ENCODE data around the gene PGLYRP1.

The PGLYRP1 gene

GRCh38 chr19:46022431-46023310 lies at the start of gene PGLYRP1:
Gene PGLYRP1 (minus strand): TSS chr19:46023053. CDS start chr19:46023021, 32 bp downstream.
- no peak for DNase-seq (ENCODE audit: low read depth)

DNA sequence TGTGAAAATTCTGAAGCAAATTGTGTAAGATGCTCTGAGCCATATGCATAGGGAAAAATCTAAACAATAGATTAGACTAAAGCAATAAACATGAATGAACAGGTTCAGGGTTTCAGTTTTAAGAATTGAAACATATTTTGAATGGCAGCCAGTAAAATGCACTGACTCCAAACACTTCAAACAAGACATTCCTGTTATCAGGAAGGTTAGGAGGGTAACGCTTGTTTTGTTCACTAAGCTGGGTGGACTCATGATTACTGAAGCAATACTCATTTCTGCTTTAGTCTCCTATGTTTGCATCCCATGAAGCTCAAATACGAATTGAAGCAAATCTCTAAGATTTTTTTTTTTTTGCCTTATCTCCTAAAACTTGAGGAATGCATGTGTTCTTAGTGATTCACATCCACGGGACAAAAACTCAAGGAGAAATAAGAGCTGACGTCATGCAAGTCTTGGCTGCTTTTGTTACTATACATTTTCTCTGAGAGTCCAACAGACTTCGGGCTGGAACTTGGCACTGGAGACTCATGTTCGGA lies 47.0 kb upstream of the PGLYRP1 start:
- DNase-seq (ENCODE audit: low read depth), result peak; percentile 66

- peak; percentile 28 for DNase-seq (ENCODE audit: low read depth)
These were observed 45.7 kb upstream of the PGLYRP1 start for GRCh38 chr19:46068345-46069258.

DNA sequence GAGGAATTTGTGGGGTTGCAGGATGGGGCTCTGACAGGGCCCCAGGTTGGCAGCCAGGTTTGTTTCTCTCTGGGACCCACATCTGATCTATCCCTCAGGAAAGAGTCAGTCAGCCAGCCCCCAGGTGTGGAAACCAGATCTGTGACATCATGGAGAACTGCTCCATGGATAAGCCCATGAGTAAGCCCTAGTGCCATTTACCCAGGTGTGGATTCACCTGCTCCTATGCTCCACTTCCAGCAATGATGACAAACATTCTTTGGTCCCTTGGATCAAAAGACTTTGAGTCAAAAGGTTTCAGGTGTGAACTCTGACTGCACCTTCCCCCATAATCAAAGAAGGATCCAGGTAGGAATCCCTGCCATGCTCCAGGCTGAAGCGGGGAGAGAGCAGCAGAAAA lies 44.8 kb upstream of the PGLYRP1 start:
- DNase-seq (ENCODE audit: low read depth), result no peak

- DNase-seq (ENCODE audit: low read depth), result no peak
These were observed 43.6 kb upstream of the PGLYRP1 start for GRCh38 chr19:46066471-46066870.

GRCh38 chr19:46065486-46066071 lies 42.7 kb upstream of the PGLYRP1 start:
- DNase-seq (ENCODE audit: low read depth), result no peak

DNA sequence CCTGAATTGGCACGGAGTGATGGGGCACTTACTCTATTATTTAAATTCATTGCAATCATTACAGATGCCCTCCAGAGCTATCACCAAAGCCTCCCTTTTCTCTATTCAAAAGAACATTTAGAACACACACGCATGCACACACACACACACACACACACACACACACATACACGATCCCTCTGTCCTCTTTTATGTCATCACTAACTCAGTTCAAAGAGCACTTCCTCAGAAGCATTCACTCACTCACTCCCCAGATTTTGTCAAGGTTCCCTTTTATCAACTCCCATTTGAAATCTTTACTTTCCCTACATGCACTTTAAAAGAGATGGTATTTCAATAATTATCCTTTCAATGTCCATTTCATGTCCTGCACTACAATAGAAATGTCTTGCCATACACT lies 40.3 kb upstream of the PGLYRP1 start:
- no peak for DNase-seq (ENCODE audit: low read depth)

GRCh38 chr19:46060012-46060411 lies 37.2 kb upstream of the PGLYRP1 start:
- DNase-seq (ENCODE audit: low read depth), result no peak

DNA sequence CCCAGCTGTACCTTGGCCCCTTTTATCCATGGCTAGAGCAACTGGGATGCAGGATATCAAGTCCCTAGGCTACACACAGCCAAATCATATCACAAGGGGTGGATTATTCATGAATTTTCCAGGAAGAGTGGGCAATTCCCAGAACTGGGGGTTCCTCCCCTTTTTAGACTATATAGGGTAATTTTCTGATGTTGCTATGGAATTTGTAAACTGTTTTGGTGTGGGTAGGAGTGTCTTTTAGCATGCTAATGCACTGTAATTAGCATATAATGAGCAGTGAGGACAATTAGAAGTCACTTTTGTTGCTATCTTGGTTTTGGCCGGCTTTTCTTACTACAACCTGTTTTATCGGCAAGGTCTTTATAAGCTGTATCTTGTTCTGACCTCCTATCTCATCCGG lies 35.9 kb upstream of the PGLYRP1 start:
- no peak for DNase-seq (ENCODE audit: low read depth)

DNA sequence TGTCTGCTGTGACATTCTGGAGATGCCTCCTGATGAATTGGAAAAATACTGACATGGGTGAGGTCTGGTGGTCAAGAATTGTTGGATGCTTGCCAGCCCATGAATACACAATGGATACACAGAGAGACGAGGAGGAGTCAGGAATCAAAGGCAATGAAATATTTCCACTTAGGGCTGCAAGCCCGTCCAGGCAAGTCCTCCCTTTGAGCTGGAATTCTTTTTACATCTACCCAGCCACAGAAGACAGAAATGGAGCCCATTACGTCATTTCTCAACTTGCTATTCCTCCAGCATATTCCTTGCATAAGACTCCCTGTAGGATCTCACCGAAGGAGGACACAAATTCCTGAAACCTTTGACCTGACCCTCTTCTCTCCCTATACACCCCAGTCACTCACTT lies 33.7 kb upstream of the PGLYRP1 start:
- DNase-seq (ENCODE audit: low read depth), result no peak

- no peak for DNase-seq (ENCODE audit: low read depth)
These were observed 30.0 kb upstream of the PGLYRP1 start for GRCh38 chr19:46052896-46053295.

- DNase-seq (ENCODE audit: low read depth), result no peak
These were observed 26.7 kb upstream of the PGLYRP1 start for GRCh38 chr19:46049597-46049996.

- no peak for DNase-seq (ENCODE audit: low read depth)
These were observed 20.7 kb upstream of the PGLYRP1 start for GRCh38 chr19:46043519-46043918.

DNA sequence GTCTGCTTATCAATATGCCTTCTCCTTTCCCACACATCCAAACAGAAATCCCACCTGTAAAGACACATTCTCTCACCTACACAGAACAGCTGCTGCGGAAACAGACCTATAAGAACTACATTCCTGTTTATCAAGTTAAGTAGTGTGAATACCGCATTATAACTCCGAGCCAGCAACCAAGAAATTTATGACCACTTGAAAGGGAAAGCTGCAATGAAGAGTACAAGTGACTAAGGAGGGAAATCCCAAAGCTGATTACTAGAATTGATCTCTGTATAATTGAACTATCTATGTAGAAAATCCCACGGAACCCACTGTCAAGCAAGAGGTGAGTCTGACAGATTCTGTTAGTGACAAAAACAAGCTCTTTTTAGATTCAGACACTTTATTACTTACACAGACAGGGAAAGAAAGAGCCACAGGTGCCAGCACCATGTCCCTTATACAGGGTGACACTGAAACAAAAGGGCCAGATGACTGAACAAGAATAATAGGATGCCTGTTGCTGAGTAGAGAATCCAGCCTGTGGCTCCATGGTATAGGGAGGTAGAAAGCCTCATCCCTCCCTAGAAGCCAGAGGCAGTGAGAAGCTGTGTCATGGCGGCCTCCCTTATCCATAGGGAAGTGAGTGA lies 19.5 kb upstream of the PGLYRP1 start:
- DNase-seq (ENCODE audit: low read depth), result no peak

GRCh38 chr19:46040952-46041500 lies 18.2 kb upstream of the PGLYRP1 start, which contains the start of gene IGFL4:
Gene IGFL4 (minus strand): TSS chr19:46041002. CDS start chr19:46040962, 40 bp downstream.
- no peak for DNase-seq (ENCODE audit: low read depth)

DNA sequence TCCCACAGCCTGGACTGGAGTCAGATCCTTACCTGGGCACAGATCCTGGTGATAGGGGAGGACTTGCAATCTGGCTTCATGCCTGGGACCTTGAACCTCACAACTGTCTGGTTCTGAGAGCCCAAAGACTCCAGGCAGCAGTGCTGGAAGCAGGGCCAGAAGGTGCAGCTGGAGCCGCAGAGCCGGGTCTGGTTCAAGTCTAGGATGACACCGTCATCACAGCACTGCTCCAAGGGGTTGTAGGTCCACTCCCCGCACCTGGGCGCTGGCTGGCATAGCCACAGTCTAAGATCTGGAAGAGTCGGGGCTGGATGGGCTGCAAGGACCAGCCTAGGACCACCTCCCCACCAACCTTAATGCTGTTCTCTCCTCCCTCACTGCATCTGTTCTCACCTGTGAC lies 17.3 kb upstream of the PGLYRP1 start:
- no peak for DNase-seq (ENCODE audit: low read depth)

GRCh38 chr19:46036744-46037128 lies 13.9 kb upstream of the PGLYRP1 start:
- no peak for DNase-seq (ENCODE audit: low read depth)

- no peak for DNase-seq (ENCODE audit: low read depth)
These were observed 13.3 kb upstream of the PGLYRP1 start for GRCh38 chr19:46035986-46036743.

- DNase-seq (ENCODE audit: low read depth), result no peak
These were observed 12.7 kb upstream of the PGLYRP1 start for GRCh38 chr19:46035546-46035945.

DNA sequence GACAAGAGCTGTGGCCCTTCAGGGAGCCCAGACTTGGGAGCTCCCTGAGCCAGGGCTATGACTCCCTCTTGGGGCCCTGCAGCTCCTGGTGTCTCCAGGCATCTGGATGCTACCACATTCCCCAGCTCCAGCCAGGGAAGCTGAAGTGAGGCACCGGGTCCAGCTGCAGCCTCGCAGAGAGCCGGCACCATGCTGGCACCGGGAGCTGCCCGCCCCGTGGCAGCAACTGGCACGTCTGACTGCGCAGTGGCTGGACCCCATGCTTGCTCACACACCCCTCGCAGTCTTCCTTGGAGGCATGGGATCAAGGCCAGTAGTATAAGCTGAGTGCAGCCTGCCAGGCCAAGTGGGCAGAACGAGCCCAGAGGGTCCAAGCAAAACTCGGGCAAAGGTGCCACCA lies 10.5 kb upstream of the PGLYRP1 start:
- no peak for DNase-seq (ENCODE audit: low read depth)

- no peak for DNase-seq (ENCODE audit: low read depth)
These were observed 9.8 kb upstream of the PGLYRP1 start for GRCh38 chr19:46032597-46033025.
